ENCODE data around the gene DCBLD1.
"Not testable (repeated sequence)": the region's sequence is repeated elsewhere in the genome, so short reads cannot be mapped to it uniquely, and the experiment has no call there.

The DCBLD1 gene

DNA sequence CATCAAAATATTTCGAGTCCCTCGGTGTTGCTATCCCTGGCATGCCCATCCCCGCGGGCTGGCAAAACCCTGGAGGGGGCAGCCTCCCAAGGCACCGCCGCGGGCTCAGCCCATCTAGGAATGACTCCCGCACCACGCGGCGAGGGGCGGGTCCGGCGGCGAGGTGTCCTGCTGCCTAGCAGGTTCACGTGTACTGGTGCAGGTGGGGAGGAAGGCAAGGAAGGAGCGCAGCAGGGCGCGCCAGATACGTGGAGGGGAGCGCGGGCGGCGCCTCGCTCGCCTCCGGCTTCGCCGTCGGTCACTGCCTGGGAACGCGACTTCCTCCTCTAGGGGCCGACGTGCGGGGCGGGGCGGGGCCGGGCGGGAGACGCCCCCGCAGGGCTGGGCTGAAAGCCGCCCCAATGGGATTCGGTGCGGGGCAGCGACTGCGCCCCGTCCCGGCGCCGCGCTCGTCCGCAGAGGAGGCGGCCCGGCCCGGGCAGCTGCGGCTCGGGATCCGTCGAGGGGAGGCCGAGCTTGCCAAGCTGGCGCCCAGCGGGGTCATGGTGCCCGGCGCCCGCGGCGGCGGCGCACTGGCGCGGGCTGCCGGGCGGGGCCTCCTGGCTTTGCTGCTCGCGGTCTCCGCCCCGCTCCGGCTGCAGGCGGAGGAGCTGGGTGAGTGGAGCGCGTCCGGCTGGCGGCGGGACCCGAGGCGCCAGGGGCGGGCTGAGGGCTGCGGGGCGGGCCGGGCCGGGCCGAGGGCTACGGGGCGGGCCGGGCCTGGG, at the start of gene DCBLD1:
DCBLD1 (plus strand) TSS at position 435 of the 764 bp plus-strand sequence; CDS start at position 543, 108 bp downstream.
- Mint-ChIP-seq H3K27me3 (peaks cover 40% of the 10 kb centered on the region), H3K27ac (ENCODE audit: low read depth) (peak within 1 kb of the TSS; percentile 62), H3K36me3 (ENCODE audit: insufficient read depth) (peaks cover 2% of the 10 kb centered on the region), H3K4me3 (peak within 1 kb of the TSS; percentile 90), H3K9me3 (no peaks in the 10 kb centered on the region), H3K4me1 (peaks cover 15% of the 10 kb centered on the region)
- DNase-seq (ENCODE audit: low spot score in 2 of 2) (no peak), ATAC-seq (replicated peaks; ENCODE audit: extremely low read depth, poor library complexity, severe bottlenecking) (peak; percentile 70)

DNA sequence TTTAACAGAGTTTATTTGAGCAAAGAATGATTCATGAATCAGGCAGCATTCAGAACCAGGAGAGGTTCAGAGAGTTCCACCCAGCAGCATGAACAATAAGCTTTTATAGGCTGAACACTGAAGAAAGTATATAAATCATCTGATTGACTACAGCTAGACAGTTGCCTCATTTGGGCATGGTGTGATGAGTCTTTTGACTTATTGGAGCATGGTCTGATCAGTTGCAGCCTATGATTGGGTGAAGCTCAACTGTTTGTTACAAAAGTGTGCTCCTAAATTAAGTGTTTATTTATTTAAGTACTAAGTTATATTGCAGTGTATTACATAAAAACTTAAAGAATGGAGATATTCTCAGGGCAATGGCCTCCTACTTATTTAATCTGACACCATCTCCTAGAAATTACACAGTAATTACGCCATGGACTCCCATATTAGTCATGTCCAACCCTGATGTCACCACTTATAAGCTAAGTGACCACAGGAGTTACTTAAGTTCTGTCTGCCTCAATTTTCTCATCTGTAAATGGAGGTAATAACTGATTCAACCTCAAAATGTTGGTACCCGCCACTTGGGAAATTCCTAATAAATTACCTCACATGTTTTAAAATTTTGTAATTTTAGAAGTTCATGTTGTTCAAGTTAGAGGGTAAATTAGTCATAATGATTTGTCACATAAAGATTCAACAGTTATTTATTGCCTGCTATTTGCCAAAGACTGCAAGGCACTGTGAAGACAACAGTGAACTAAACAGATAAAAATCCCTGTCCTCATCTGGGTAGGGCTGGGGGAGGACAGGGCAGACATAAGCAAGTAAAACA, 41.6 kb upstream of the DCBLD1 start:
- no peak for DNase-seq (ENCODE audit: low spot score in 2 of 2)
- Mint-ChIP-seq H3K27me3 (peaks cover 64% of the 10 kb centered on the region), H3K4me1 (no peaks in the 10 kb centered on the region), H3K27ac (ENCODE audit: low read depth) (no peak overlapping the region), H3K4me3 (no peak overlapping the region), H3K36me3 (ENCODE audit: insufficient read depth) (no peaks in the 10 kb centered on the region), H3K9me3 (no peaks in the 10 kb centered on the region)
- ATAC-seq (replicated peaks; ENCODE audit: extremely low read depth, poor library complexity, severe bottlenecking): no peak

DNA sequence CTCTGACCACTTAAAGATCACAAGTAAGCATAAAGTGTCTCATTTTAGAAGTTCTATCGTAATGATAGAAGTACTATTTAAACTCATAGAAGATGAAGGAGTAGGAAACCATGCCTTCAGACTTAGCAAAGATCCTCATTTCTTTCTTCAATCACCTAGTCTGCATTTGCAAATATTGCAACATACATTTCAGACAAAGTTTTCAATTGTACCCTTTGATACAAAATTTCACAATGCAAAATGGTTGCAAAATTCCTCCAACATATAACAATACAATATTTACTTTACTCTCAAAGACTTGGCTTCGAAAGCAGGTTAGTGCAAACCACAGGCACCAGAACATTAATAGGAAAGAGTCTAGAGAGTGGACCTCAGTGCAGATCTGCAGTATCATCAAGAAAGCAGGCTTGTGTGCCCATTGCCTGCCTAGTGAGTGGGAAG, 40.6 kb upstream of the DCBLD1 start:
- Mint-ChIP-seq H3K9me3 (no peaks in the 10 kb centered on the region), H3K27ac (ENCODE audit: low read depth) (no peak overlapping the region), H3K27me3 (peaks cover 61% of the 10 kb centered on the region), H3K4me3 (no peak overlapping the region), H3K36me3 (ENCODE audit: insufficient read depth) (no peaks in the 10 kb centered on the region), H3K4me1 (no peaks in the 10 kb centered on the region)
- DNase-seq (ENCODE audit: low spot score in 2 of 2): no peak
- no peak for ATAC-seq (replicated peaks; ENCODE audit: extremely low read depth, poor library complexity, severe bottlenecking)

- H3K27ac Mint-ChIP-seq (ENCODE audit: low read depth); DNase-seq (ENCODE audit: low spot score in 2 of 2); H3K9me3 Mint-ChIP-seq; ATAC-seq (replicated peaks; ENCODE audit: extremely low read depth, poor library complexity, severe bottlenecking); H3K4me1 Mint-ChIP-seq; H3K4me3 Mint-ChIP-seq; H3K36me3 Mint-ChIP-seq (ENCODE audit: insufficient read depth): not testable (repeated sequence)
- peaks cover 66% of the 10 kb centered on the region for H3K27me3 Mint-ChIP-seq
These were observed 40.2 kb upstream of the DCBLD1 start for GRCh38 chr6:117442313-117442712.

DNA sequence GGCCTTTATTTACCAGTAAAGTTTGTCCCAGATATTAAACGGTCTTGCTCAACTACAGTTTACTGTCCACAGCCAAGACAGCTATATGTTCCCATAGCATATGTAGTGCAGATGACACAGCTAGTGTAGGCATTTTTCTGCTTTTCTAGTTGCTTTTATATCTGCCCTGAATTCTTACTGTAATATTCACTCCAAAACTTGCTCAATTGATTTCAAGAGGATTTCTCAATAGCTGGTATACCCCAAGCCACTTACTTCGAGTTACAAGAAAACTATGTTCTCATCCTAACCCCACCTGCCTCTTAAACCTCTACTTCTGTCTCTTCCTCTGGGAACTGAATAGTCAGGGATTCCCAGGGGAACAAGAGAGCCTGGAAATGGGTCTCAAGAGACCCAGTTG, 37.9 kb upstream of the DCBLD1 start:
- Mint-ChIP-seq H3K27me3 (peaks cover 74% of the 10 kb centered on the region), H3K27ac (ENCODE audit: low read depth) (no peak overlapping the region), H3K4me1 (no peaks in the 10 kb centered on the region), H3K9me3 (no peaks in the 10 kb centered on the region), H3K36me3 (ENCODE audit: insufficient read depth) (no peaks in the 10 kb centered on the region), H3K4me3 (no peak overlapping the region)
- ATAC-seq (replicated peaks; ENCODE audit: extremely low read depth, poor library complexity, severe bottlenecking) (no peak), DNase-seq (ENCODE audit: low spot score in 2 of 2) (no peak)

DNA sequence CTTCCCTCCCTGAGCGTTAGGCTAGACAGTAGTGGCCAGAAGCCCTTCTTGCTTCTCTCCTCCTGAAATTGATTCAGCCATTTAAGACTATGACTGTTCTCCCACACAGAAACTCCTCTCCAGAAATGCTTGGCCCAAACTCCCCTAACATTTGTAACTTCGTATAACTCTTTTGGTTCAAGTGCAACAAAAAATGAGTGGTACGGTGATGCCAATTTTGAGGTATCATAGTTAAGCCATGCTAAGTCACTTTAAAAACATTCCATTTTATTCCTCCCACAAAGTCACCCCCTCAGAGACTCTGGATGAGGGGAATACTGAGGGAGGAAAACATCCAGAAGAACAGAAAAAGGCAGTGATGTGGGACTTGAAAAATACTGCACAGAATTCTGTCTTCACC, 35.6 kb upstream of the DCBLD1 start:
- H3K4me3 Mint-ChIP-seq: no peak overlapping the region
- no peak overlapping the region for H3K27ac Mint-ChIP-seq (ENCODE audit: low read depth)
- no peaks in the 10 kb centered on the region for H3K9me3 Mint-ChIP-seq
- ATAC-seq (replicated peaks; ENCODE audit: extremely low read depth, poor library complexity, severe bottlenecking): no peak
- no peaks in the 10 kb centered on the region for H3K36me3 Mint-ChIP-seq (ENCODE audit: insufficient read depth)
- no peaks in the 10 kb centered on the region for H3K4me1 Mint-ChIP-seq
- DNase-seq (ENCODE audit: low spot score in 2 of 2): no peak
- H3K27me3 Mint-ChIP-seq: peaks cover 58% of the 10 kb centered on the region

DNA sequence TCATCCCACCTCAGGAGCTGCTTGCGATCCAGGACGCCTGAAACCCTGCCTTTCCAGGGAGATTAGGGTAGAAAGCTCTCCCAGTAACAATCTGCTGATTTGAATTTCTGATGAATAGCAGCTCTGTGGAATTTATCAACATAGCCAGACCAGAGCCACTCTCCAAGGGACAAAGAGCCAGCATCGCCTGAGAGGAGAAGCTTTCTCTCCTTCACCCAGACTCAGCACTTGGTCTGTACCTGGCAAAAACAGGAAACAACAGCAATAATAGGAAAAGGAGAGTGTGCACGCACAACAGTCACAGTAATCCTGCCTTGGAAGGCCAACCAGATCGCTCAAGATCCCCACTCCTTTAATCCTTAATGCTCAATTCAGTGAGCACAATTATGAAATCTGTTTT, 34.5 kb upstream of the DCBLD1 start:
- no peak for ATAC-seq (replicated peaks; ENCODE audit: extremely low read depth, poor library complexity, severe bottlenecking)
- H3K27me3 Mint-ChIP-seq: peaks cover 46% of the 10 kb centered on the region
- H3K9me3 Mint-ChIP-seq: no peaks in the 10 kb centered on the region
- H3K36me3 Mint-ChIP-seq (ENCODE audit: insufficient read depth): no peaks in the 10 kb centered on the region
- no peak overlapping the region for H3K4me3 Mint-ChIP-seq
- no peak overlapping the region for H3K27ac Mint-ChIP-seq (ENCODE audit: low read depth)
- no peaks in the 10 kb centered on the region for H3K4me1 Mint-ChIP-seq
- no peak for DNase-seq (ENCODE audit: low spot score in 2 of 2)

GRCh38 chr6:117448732-117449485, 33.6 kb upstream of the DCBLD1 start:
- DNase-seq (ENCODE audit: low spot score in 2 of 2): no peak
- no peak for ATAC-seq (replicated peaks; ENCODE audit: extremely low read depth, poor library complexity, severe bottlenecking)
- no peaks in the 10 kb centered on the region for H3K9me3 Mint-ChIP-seq
- no peaks in the 10 kb centered on the region for H3K36me3 Mint-ChIP-seq (ENCODE audit: insufficient read depth)
- H3K4me3 Mint-ChIP-seq: no peak overlapping the region
- peaks cover 44% of the 10 kb centered on the region for H3K27me3 Mint-ChIP-seq
- H3K4me1 Mint-ChIP-seq: no peaks in the 10 kb centered on the region
- H3K27ac Mint-ChIP-seq (ENCODE audit: low read depth): no peak overlapping the region

DNA sequence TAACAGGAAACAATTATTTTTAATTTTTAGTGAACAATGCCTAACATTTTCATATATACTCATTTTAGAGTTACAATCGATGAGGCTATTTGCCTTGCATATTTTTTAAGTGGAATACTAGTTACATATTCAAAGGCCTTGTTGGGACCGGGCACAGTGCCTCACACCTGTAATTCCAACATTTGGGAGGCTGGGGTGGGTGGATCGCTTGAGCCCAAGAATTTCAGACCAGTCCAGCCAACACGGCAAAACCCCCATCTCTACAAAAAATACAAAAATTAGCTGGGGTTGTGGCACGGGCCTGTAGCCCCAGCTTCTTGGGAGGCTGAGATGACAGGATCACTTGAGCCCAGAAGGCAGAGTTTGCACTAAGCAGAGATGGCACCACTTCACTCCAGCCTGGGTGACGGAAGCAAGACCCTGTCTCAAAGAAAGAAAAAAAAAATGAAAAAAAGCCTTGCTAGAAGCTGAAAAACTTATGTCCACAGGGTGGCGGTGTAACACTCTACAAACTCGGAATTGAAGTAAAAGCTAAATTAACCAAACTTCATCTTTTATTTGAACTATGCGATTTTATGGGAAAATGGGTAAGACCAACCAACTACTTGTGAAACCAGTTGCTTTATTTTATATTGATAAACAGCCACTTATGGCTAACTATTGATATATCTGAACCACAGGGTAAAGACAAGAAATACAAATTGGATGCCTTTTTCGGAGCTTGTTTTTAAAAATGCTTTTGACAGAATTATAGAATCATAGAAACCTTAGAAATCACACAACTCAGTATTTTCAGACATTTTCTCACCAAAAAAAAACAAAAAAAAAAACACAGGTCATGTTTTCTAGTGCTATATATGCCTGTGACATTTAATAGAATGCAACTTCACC, 32.7 kb upstream of the DCBLD1 start:
- no peaks in the 10 kb centered on the region for H3K4me1 Mint-ChIP-seq
- no peaks in the 10 kb centered on the region for H3K9me3 Mint-ChIP-seq
- H3K27me3 Mint-ChIP-seq: peaks cover 41% of the 10 kb centered on the region
- H3K4me3 Mint-ChIP-seq: no peak overlapping the region
- DNase-seq (ENCODE audit: low spot score in 2 of 2) (peak; percentile 34 to 38), ATAC-seq (replicated peaks; ENCODE audit: extremely low read depth, poor library complexity, severe bottlenecking) (no peak)
- no peak overlapping the region for H3K27ac Mint-ChIP-seq (ENCODE audit: low read depth)
- H3K36me3 Mint-ChIP-seq (ENCODE audit: insufficient read depth): no peaks in the 10 kb centered on the region

- Mint-ChIP-seq H3K4me1 (no peaks in the 10 kb centered on the region), H3K9me3 (no peaks in the 10 kb centered on the region), H3K36me3 (ENCODE audit: insufficient read depth) (no peaks in the 10 kb centered on the region), H3K27me3 (peaks cover 26% of the 10 kb centered on the region), H3K4me3 (no peak overlapping the region), H3K27ac (ENCODE audit: low read depth) (no peak overlapping the region)
- ATAC-seq (replicated peaks; ENCODE audit: extremely low read depth, poor library complexity, severe bottlenecking) (no peak), DNase-seq (ENCODE audit: low spot score in 2 of 2) (no peak)
These were observed 30.8 kb upstream of the DCBLD1 start for GRCh38 chr6:117451671-117452070.

- H3K4me1 Mint-ChIP-seq: no peaks in the 10 kb centered on the region
- DNase-seq (ENCODE audit: low spot score in 2 of 2) (no peak), ATAC-seq (replicated peaks; ENCODE audit: extremely low read depth, poor library complexity, severe bottlenecking) (no peak)
- H3K27me3 Mint-ChIP-seq: peaks cover 10% of the 10 kb centered on the region
- no peaks in the 10 kb centered on the region for H3K9me3 Mint-ChIP-seq
- H3K36me3 Mint-ChIP-seq (ENCODE audit: insufficient read depth): no peaks in the 10 kb centered on the region
- H3K27ac Mint-ChIP-seq (ENCODE audit: low read depth): no peak overlapping the region
- H3K4me3 Mint-ChIP-seq: no peak overlapping the region
These were observed 26.2 kb upstream of the DCBLD1 start for GRCh38 chr6:117456250-117456649.

DNA sequence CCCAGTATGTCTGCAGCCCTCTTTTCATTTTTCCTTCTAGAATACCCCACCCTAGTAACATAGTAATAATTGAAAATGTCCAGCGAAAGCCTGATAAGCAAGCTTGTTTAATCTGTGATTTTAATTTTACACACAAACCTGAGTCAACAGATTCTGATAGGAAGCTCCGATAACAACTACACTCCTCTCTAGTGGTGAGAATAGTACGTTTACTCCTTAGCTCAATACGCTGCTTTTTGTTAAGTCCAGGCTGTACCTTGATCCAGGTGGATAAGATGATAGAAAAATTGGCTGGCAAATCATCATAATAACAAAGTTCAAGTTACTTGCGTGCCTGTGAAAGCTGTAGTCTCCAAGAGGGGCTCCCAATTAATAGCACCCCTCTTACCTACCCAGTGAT, 25.5 kb upstream of the DCBLD1 start:
- no peak overlapping the region for H3K4me3 Mint-ChIP-seq
- no peaks in the 10 kb centered on the region for H3K4me1 Mint-ChIP-seq
- H3K27ac Mint-ChIP-seq (ENCODE audit: low read depth): no peak overlapping the region
- DNase-seq (ENCODE audit: low spot score in 2 of 2) (no peak), ATAC-seq (replicated peaks; ENCODE audit: extremely low read depth, poor library complexity, severe bottlenecking) (no peak)
- H3K36me3 Mint-ChIP-seq (ENCODE audit: insufficient read depth): no peaks in the 10 kb centered on the region
- H3K9me3 Mint-ChIP-seq: no peaks in the 10 kb centered on the region
- peaks cover 10% of the 10 kb centered on the region for H3K27me3 Mint-ChIP-seq

Data from central memory CD8-positive, alpha-beta T cell (primary cell).